Trophoblast cell (in vitro differentiated cells and primary cell): ENCODE measurements around the gene C2CD4D.
A peak's percentile ranks its signal among the peaks of the same experiment; 100 is the strongest.

Experiments used
- DNase-seq, 2 donors: peaks; one replicate each; pipeline ENCODE4 v3.0.0-alpha.2; 2016
- H2AFZ ChIP-seq: 2 replicates; pipeline ENCODE4 v1.6.1; 2013; ENCODE audit warnings: low read length, moderate library complexity, mild to moderate bottlenecking; ENCODE audit not compliant: insufficient read depth, poor library complexity
- H2AK5ac ChIP-seq: 2 replicates; pipeline ENCODE4 v1.6.1; 2013; ENCODE audit warnings: mild to moderate bottlenecking, low read length
- H2BK120ac ChIP-seq: 2 replicates; pipeline ENCODE4 v1.6.1; 2013; ENCODE audit warnings: low read length, mild to moderate bottlenecking, moderate library complexity; ENCODE audit not compliant: insufficient read depth, poor library complexity
- H2BK12ac ChIP-seq: 2 replicates; pipeline ENCODE4 v1.6.1; 2013; ENCODE audit warnings: mild to moderate bottlenecking, low read length, moderate library complexity
- H2BK5ac ChIP-seq: 2 replicates; pipeline ENCODE4 v1.6.1; 2013; ENCODE audit warnings: low read length, low read depth, moderate library complexity, mild to moderate bottlenecking; ENCODE audit not compliant: poor library complexity
- H3K14ac ChIP-seq: 2 replicates; pipeline ENCODE4 v1.6.1; 2013; ENCODE audit warnings: mild to moderate bottlenecking, low read length
- H3K18ac ChIP-seq: 2 replicates; pipeline ENCODE4 v1.6.1; 2013; ENCODE audit warnings: mild to moderate bottlenecking, low read length
- H3K23ac ChIP-seq: 2 replicates; pipeline ENCODE4 v1.6.1; 2013; ENCODE audit warnings: low read length
- H3K27ac ChIP-seq: 2 replicates; pipeline ENCODE4 v1.5.1; 2013; ENCODE audit warnings: low read depth, mild to moderate bottlenecking, inconsistent platforms, low read length, moderate library complexity
- H3K27me3 ChIP-seq: 2 replicates; pipeline ENCODE4 v1.6.1; 2013; ENCODE audit warnings: inconsistent platforms, mild to moderate bottlenecking, low read length, moderate library complexity; ENCODE audit not compliant: insufficient read depth
- H3K36me3 ChIP-seq, 2 experiments: 1 replicate in 1 of 2; 2 replicates in 1 of 2; pipeline ENCODE4 v1.6.1; 2013; ENCODE audit warnings: low read length in 2 of 2, mild to moderate bottlenecking in 2 of 2, moderate library complexity in 1 of 2; ENCODE audit not compliant: insufficient read depth in 2 of 2, control insufficient read depth in 1 of 2
- H3K4ac ChIP-seq: 2 replicates; pipeline ENCODE4 v1.6.1; 2013; ENCODE audit warnings: low read depth, mild to moderate bottlenecking, low read length, moderate library complexity
- H3K4me1 ChIP-seq, 2 experiments: 1 replicate in 1 of 2; 2 replicates in 1 of 2; pipeline ENCODE4 v1.6.1; 2013; ENCODE audit warnings: low read length in 2 of 2, mild to moderate bottlenecking in 2 of 2, moderate library complexity in 1 of 2; ENCODE audit not compliant: insufficient read depth in 2 of 2, control insufficient read depth in 1 of 2
- H3K4me2 ChIP-seq: 2 replicates; pipeline ENCODE4 v1.6.1; 2013; ENCODE audit warnings: inconsistent platforms, mild to moderate bottlenecking, low read length, moderate library complexity
- H3K4me3 ChIP-seq: 2 replicates; pipeline ENCODE4 v1.5.1; 2013; ENCODE audit warnings: mild to moderate bottlenecking, low read depth, low read length, inconsistent platforms
- H3K79me1 ChIP-seq: one replicate; pipeline ENCODE4 v1.6.1; 2013; ENCODE audit warnings: low read length
- H3K79me2 ChIP-seq: 2 replicates; pipeline ENCODE4 v1.6.1; 2013; ENCODE audit warnings: low read length, mild to moderate bottlenecking; ENCODE audit not compliant: control insufficient read depth, insufficient read depth, poor library complexity
- H3K9ac ChIP-seq: 2 replicates; pipeline ENCODE4 v1.6.1; 2013; ENCODE audit warnings: mild to moderate bottlenecking, low read length
- H3K9me3 ChIP-seq: 2 replicates; pipeline ENCODE4 v1.6.1; 2013; ENCODE audit warnings: low read depth, mild to moderate bottlenecking, control low read depth, inconsistent platforms, low read length; ENCODE audit not compliant: insufficient read depth
- H4K12ac ChIP-seq: 2 replicates; pipeline ENCODE4 v1.6.1; 2013; ENCODE audit warnings: low read depth, mild to moderate bottlenecking, low read length, moderate library complexity
- H4K8ac ChIP-seq: 2 replicates; pipeline ENCODE4 v1.6.1; 2013; ENCODE audit warnings: low read depth, mild to moderate bottlenecking, low read length, moderate library complexity
- H4K91ac ChIP-seq: one replicate; pipeline ENCODE4 v1.6.1; 2013; ENCODE audit warnings: low read depth, mild to moderate bottlenecking, low read length, moderate library complexity
- WGBS: extraction: QIAGEN DNeasy Blood & Tissue Kit; methylation state at CpG from one replicate; pipeline ENCODE4 v1.1.7; 2013; ENCODE audit warnings: missing lambda C conversion rate; ENCODE audit not compliant: insufficient read length, insufficient coverage; ENCODE audit errors: extremely low coverage; 5-methylcytosine and 5-hydroxymethylcytosine counted together

C2CD4D gene

DNA sequence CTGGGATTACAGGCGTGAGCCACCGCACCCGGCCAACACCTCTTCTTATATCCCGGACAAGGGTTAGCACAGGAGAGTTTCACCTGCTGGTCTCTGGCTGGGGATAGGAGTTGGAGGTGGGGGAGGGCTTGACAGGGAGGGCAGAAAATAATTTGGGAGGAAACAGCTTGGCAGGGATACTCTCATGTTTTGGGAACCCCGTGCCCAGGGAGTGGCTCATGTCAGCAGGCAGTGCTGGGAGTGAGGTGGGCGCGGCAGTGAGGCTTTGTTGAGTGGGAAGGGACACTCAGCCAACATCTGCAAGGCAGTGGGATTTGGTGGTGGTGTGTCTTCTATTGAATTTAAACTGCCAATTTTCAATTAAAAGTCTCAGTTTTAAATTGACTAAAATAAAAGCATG is 15.0 kb upstream of the C2CD4D start:
- H3K4me3 ChIP-seq, result no peak overlapping the region
- H3K9ac ChIP-seq, result no peak overlapping the region
- H3K27ac ChIP-seq, result no peak overlapping the region
- no peak overlapping the region for H2BK5ac ChIP-seq
- H2AFZ ChIP-seq, result no peak overlapping the region
- no CpG with 5 or more reads among the region's 7 CpGs for WGBS
- H4K91ac ChIP-seq, result no peak overlapping the region
- H4K12ac ChIP-seq, result no peak overlapping the region
- no peaks in the 10 kb centered on the region for H3K79me2 ChIP-seq
- no peak overlapping the region for H3K23ac ChIP-seq
- no peak overlapping the region for H3K4ac ChIP-seq
- no peaks in the 10 kb centered on the region for H3K27me3 ChIP-seq
- H2BK120ac ChIP-seq, result peak overlapping the region; percentile 57
- H4K8ac ChIP-seq, result no peak overlapping the region
- H3K4me1 ChIP-seq, result peaks cover 13 to 20% of the 10 kb centered on the region in 2 experiments
- no peaks in the 10 kb centered on the region for H3K9me3 ChIP-seq
- H3K79me1 ChIP-seq, result peaks cover 7% of the 10 kb centered on the region
- no peaks in the 10 kb centered on the region for H3K36me3 ChIP-seq
- no peak for DNase-seq
- H3K4me2 ChIP-seq, result no peak overlapping the region
- peak overlapping the region; percentile 86 for H2BK12ac ChIP-seq
- H3K18ac ChIP-seq, result no peak overlapping the region
- H3K14ac ChIP-seq, result peak overlapping the region; percentile 32
- no peak overlapping the region for H2AK5ac ChIP-seq

DNA sequence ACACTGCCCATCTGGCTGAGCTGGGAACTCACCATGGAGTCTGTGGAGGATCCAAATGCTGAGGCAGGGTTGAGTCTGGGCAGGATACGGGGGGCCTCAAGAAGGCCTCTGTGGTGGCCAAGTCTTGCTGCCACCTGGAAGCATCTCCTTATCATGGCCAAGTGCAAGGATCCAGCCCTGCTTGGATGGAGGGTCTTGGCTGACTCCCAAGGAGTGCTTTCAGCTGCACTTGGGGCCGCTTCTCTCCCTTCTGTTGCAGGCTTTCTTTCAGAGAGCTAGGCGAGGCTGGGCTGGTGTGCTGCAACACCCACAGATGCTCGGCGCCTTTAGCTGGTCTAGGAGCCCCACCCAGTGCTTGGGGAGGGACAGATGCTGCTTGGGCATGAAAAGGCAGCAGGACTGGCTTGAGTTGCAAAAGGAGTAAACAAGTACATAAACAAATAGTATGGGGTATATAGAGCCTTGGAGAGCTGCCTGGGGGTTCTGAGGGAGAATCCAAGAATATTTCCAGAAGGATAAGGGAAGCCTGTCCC is 13.9 kb upstream of the C2CD4D start, which contains the start of gene THEM5:
THEM5 (minus strand) TSS at position 302 of the 533 bp plus-strand sequence; CDS start at position 155, 147 bp downstream.
- Histone ChIP-seq H2AFZ (no peak within 1 kb of the TSS), H3K4me3 (no peak within 1 kb of the TSS), H3K18ac (no peak within 1 kb of the TSS), H2BK120ac (no peak within 1 kb of the TSS), H3K14ac (no peak within 1 kb of the TSS), H3K4me1 (peaks cover 6 to 18% of the 10 kb centered on the region in 2 experiments), H2BK12ac (no peak within 1 kb of the TSS), H3K4me2 (no peak within 1 kb of the TSS), H3K4ac (no peak within 1 kb of the TSS), H3K79me2 (no peaks in the 10 kb centered on the region), H3K9ac (no peak within 1 kb of the TSS), H3K27ac (no peak within 1 kb of the TSS), H3K79me1 (peaks cover 5% of the 10 kb centered on the region), H2BK5ac (no peak within 1 kb of the TSS), H3K9me3 (no peaks in the 10 kb centered on the region), H4K12ac (no peak within 1 kb of the TSS), H2AK5ac (no peak within 1 kb of the TSS), H4K8ac (no peak within 1 kb of the TSS), H3K27me3 (no peaks in the 10 kb centered on the region), H3K36me3 (no peaks in the 10 kb centered on the region), H4K91ac (no peak within 1 kb of the TSS), H3K23ac (no peak within 1 kb of the TSS)
- no CpG with 5 or more reads among the region's 5 CpGs for WGBS
- DNase-seq, result peak in 1 of 2 donors; percentile 20

DNA sequence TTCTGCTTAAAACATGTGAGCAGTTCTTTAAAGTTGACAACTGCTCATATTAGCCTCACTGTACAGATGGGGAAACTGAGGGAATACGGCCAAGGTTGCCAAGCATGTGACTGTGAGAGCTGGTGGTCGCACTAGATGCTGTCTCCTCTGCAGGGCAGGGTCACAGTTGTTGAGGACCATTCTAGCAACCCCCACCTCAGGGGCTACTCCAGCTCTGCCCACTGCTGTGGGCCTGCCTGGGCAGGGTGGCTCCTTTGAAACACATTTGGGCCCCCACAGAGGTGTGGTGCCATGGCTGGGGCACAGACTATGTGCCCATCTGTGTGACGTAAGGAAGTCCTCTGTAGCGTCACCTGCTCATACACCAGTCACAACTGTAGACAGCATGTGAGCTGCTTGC is 13.1 kb upstream of the C2CD4D start:
- peaks cover 5 to 18% of the 10 kb centered on the region in 2 experiments for H3K4me1 ChIP-seq
- no peak overlapping the region for H4K91ac ChIP-seq
- H3K27ac ChIP-seq, result no peak overlapping the region
- H2AK5ac ChIP-seq, result no peak overlapping the region
- H3K14ac ChIP-seq, result no peak overlapping the region
- no peak overlapping the region for H3K4ac ChIP-seq
- no peak overlapping the region for H3K4me2 ChIP-seq
- peaks cover 4% of the 10 kb centered on the region for H3K79me1 ChIP-seq
- WGBS, result no CpG with 5 or more reads among the region's 4 CpGs
- no peak overlapping the region for H2BK12ac ChIP-seq
- no peak for DNase-seq
- no peak overlapping the region for H4K8ac ChIP-seq
- H2AFZ ChIP-seq, result no peak overlapping the region
- no peak overlapping the region for H4K12ac ChIP-seq
- H3K79me2 ChIP-seq, result no peaks in the 10 kb centered on the region
- H3K4me3 ChIP-seq, result no peak overlapping the region
- no peak overlapping the region for H3K18ac ChIP-seq
- no peaks in the 10 kb centered on the region for H3K27me3 ChIP-seq
- no peak overlapping the region for H3K23ac ChIP-seq
- H3K9me3 ChIP-seq, result no peaks in the 10 kb centered on the region
- H2BK120ac ChIP-seq, result no peak overlapping the region
- no peak overlapping the region for H3K9ac ChIP-seq
- no peak overlapping the region for H2BK5ac ChIP-seq
- no peaks in the 10 kb centered on the region for H3K36me3 ChIP-seq

DNA sequence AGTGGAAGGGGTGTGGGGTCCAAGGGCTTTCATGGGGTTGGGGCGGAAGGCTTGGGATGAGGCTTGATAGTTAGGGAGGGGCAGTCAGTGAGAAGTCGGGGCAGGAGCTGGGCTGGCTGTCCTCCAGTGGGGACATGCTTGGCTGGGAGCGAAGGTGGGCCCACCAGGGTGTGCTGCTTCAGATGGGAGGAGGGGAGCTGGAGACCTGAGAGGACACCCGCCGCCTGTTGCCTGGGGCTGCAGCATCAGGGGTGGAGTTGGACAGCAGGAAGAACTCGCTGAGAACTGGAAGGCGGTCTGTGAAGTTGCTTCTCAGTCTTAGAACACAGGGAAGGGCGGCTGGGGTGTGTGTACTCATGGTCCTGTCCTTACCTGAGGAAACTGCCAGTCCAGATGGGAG is 12.3 kb upstream of the C2CD4D start:
- peaks cover 5 to 18% of the 10 kb centered on the region in 2 experiments for H3K4me1 ChIP-seq
- WGBS, result no CpG with 5 or more reads among the region's 8 CpGs

More for the DNA sequence above, 12.3 kb upstream of the C2CD4D start:
- Histone ChIP-seq H4K91ac (no peak overlapping the region), H2BK12ac (no peak overlapping the region), H2BK120ac (no peak overlapping the region), H3K4me2 (no peak overlapping the region), H3K79me2 (no peaks in the 10 kb centered on the region), H4K12ac (no peak overlapping the region), H3K79me1 (peaks cover 4% of the 10 kb centered on the region), H3K9ac (no peak overlapping the region), H3K23ac (no peak overlapping the region), H3K4me3 (no peak overlapping the region), H3K9me3 (no peaks in the 10 kb centered on the region), H2AFZ (no peak overlapping the region), H2AK5ac (no peak overlapping the region), H2BK5ac (no peak overlapping the region), H4K8ac (no peak overlapping the region), H3K27ac (no peak overlapping the region), H3K14ac (no peak overlapping the region), H3K4ac (no peak overlapping the region), H3K36me3 (no peaks in the 10 kb centered on the region), H3K27me3 (no peaks in the 10 kb centered on the region), H3K18ac (no peak overlapping the region)
- no peak for DNase-seq
